ENCODE measurements around the gene SLC9A3.
"Not testable (repeated sequence)": the region's sequence is repeated elsewhere in the genome, so short reads cannot be mapped to it uniquely, and the experiment has no call there.

Gene SLC9A3

GRCh38 chr5:490116-491106, 33.8 kb downstream of the SLC9A3 start:
- H3K4me3 Mint-ChIP-seq = no peak overlapping the region
- no peaks in the 10 kb centered on the region for H3K9me3 Mint-ChIP-seq
- no peaks in the 10 kb centered on the region for H3K36me3 Mint-ChIP-seq
- CTCF ChIA-PET = no interaction called here
- H3K4me1 Mint-ChIP-seq = peaks cover 10% of the 10 kb centered on the region
- DNase-seq = no peak
- peaks cover 17% of the 10 kb centered on the region for H3K27me3 Mint-ChIP-seq
- H3K27ac Mint-ChIP-seq = no peak overlapping the region

DNA sequence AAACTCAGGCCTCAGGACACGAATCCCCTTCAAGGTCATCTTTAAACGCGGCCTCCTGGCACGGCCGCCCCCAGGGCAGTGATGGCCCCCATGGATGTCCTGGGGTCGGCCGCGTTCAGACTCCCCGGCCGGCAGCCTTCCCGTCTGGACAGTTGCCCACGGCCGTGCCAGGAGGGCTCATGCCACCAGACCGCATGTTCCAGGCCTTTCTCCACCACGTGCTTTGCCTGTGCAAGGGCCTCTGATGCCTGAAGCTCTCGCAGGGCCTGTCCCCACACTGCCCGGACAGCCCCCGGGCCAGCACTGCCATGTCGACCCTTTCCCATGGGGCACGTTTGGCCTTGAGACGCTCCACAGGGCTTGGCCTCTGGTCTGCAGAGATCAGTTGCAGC, 34.6 kb downstream of the SLC9A3 start:
- Mint-ChIP-seq H3K27ac (no peak overlapping the region), H3K9me3 (no peaks in the 10 kb centered on the region), H3K27me3 (peaks cover 24% of the 10 kb centered on the region), H3K36me3 (no peaks in the 10 kb centered on the region), H3K4me3 (no peak overlapping the region), H3K4me1 (peaks cover 14% of the 10 kb centered on the region)
- CTCF ChIA-PET = no interaction called here
- no peak for DNase-seq

- Mint-ChIP-seq H3K36me3 (no peaks in the 10 kb centered on the region), H3K4me3 (no peak overlapping the region), H3K27me3 (peaks cover 24% of the 10 kb centered on the region), H3K4me1 (peaks cover 14% of the 10 kb centered on the region), H3K27ac (no peak overlapping the region), H3K9me3 (no peaks in the 10 kb centered on the region)
- no peak for DNase-seq
- CTCF ChIA-PET = no interaction called here
These were observed 35.2 kb downstream of the SLC9A3 start for GRCh38 chr5:488744-489688.

- no peak overlapping the region for H3K4me3 Mint-ChIP-seq
- H3K36me3 Mint-ChIP-seq = no peaks in the 10 kb centered on the region
- H3K27ac Mint-ChIP-seq = no peak overlapping the region
- CTCF ChIA-PET = no interaction called here
- peaks cover 23% of the 10 kb centered on the region for H3K27me3 Mint-ChIP-seq
- no peaks in the 10 kb centered on the region for H3K9me3 Mint-ChIP-seq
- H3K4me1 Mint-ChIP-seq = peaks cover 14% of the 10 kb centered on the region
- no peak for DNase-seq
These were observed 36.0 kb downstream of the SLC9A3 start for GRCh38 chr5:488241-488640.

DNA sequence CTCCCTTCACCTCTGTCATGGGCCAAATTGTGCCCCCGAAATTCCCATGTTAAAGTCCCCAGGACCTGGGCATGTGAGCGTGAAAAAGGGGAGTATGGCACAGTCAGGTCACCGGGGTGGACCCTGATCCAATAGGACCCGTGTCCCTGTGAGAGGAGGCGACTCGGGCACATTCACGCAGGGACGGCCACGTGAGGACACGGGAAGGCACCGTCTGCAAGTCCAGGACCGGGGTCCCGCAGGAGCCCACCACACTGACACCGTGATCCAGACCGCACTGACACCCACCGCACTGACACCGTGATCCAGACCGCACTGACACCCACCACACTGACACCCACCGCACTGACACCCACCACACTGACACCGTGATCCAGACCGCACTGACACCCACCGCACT, 37.7 kb downstream of the SLC9A3 start:
- H3K27ac Mint-ChIP-seq, H3K4me3 Mint-ChIP-seq, H3K9me3 Mint-ChIP-seq, H3K36me3 Mint-ChIP-seq, CTCF ChIA-PET, DNase-seq: not testable (repeated sequence)
- H3K27me3 Mint-ChIP-seq = peaks cover 28% of the 10 kb centered on the region
- peaks cover 14% of the 10 kb centered on the region for H3K4me1 Mint-ChIP-seq

DNA sequence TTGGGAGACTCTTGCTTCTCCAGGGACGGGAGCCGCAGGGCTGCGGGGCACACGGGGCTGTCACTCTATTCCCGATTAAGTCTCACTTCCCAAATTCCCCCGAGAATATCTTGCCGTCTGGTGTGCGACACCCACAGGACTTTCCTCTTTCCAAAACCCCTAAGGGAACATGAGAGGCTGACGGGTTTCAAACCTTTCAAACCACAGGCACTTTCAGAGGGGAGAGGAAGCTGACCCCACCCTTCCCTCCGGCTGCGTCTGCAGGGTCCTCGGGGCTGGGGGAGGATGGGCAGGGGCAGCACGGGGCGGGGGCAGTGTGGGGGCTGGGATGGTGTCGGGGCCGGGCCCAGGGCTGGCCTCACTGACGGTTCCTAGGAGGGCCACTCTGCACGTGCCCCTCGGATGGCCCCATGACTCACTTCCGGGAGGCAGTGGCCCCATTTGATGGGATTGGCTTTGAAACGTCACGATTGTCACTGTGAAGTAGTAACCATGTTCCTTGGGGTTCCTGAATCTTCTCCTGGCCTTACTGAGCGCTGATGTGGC, 38.2 kb downstream of the SLC9A3 start:
- H3K9me3 Mint-ChIP-seq = no peaks in the 10 kb centered on the region
- no peak overlapping the region for H3K4me3 Mint-ChIP-seq
- H3K4me1 Mint-ChIP-seq = peaks cover 14% of the 10 kb centered on the region
- DNase-seq = peak; percentile 50
- H3K27me3 Mint-ChIP-seq = peaks cover 32% of the 10 kb centered on the region
- CTCF ChIA-PET = no interaction called here
- H3K36me3 Mint-ChIP-seq = no peaks in the 10 kb centered on the region
- H3K27ac Mint-ChIP-seq = no peak overlapping the region

GRCh38 chr5:485113-485945, 38.9 kb downstream of the SLC9A3 start:
- no peak overlapping the region for H3K4me3 Mint-ChIP-seq
- H3K36me3 Mint-ChIP-seq = no peaks in the 10 kb centered on the region
- no peak for DNase-seq
- H3K27me3 Mint-ChIP-seq = peaks cover 32% of the 10 kb centered on the region
- H3K4me1 Mint-ChIP-seq = peaks cover 14% of the 10 kb centered on the region
- H3K9me3 Mint-ChIP-seq = no peaks in the 10 kb centered on the region
- no peak overlapping the region for H3K27ac Mint-ChIP-seq
- CTCF ChIA-PET = no interaction called here

DNA sequence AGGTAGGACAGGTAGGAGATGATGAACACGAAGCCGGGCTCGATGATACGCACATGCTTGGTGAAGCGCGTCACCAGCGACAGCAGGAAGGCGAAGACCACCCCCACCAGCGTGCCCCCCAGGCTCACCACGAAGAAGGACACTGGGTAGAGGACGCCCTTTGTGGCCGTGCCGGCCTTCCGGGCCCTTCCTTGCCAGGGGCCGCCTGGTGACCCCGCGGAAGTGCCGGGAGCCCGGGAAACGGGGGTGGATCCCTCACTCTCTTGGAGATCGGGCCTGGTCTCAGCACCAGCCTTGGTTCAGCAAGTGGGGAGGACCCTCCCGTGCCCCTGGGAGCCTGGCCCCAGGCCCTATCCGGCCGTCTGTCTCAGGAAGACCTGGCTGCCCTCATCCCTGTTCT, 39.7 kb downstream of the SLC9A3 start:
- peaks cover 14% of the 10 kb centered on the region for H3K4me1 Mint-ChIP-seq
- peaks cover 32% of the 10 kb centered on the region for H3K27me3 Mint-ChIP-seq
- no peaks in the 10 kb centered on the region for H3K36me3 Mint-ChIP-seq
- H3K9me3 Mint-ChIP-seq = no peaks in the 10 kb centered on the region
- no peak overlapping the region for H3K27ac Mint-ChIP-seq
- DNase-seq = no peak
- CTCF ChIA-PET = no interaction called here
- no peak overlapping the region for H3K4me3 Mint-ChIP-seq

- Mint-ChIP-seq H3K27ac (no peak overlapping the region), H3K36me3 (no peaks in the 10 kb centered on the region), H3K4me3 (no peak overlapping the region), H3K4me1 (peaks cover 14% of the 10 kb centered on the region), H3K27me3 (peaks cover 32% of the 10 kb centered on the region), H3K9me3 (no peaks in the 10 kb centered on the region)
- DNase-seq = no peak
- CTCF ChIA-PET = no interaction called here
These were observed 40.7 kb downstream of the SLC9A3 start for GRCh38 chr5:483434-484140.

DNA sequence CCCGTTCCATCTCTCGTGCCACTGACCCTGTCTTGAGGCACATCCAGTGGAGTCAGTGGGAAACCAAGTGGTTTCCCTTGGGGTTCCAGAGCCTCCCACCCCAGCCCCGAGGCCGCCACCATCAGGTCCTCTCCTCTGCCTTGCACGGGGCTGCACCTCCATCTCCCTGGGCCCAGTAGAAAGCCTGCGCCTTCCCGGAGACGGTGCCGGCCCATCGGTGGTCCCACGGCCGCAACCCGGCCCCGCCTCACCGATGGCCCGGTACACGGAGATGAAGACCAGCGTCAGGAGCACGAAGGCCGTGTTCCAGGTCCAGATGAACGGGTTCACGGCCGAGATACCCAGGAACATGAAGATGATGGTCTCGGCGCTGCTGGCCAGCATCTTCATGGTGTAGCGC, 41.2 kb downstream of the SLC9A3 start:
- H3K9me3 Mint-ChIP-seq = no peaks in the 10 kb centered on the region
- no peaks in the 10 kb centered on the region for H3K36me3 Mint-ChIP-seq
- H3K27ac Mint-ChIP-seq = no peak overlapping the region
- H3K27me3 Mint-ChIP-seq = peaks cover 32% of the 10 kb centered on the region
- H3K4me1 Mint-ChIP-seq = peaks cover 14% of the 10 kb centered on the region
- DNase-seq = no peak
- CTCF ChIA-PET = no interaction called here
- no peak overlapping the region for H3K4me3 Mint-ChIP-seq

GRCh38 chr5:482506-482905, 41.7 kb downstream of the SLC9A3 start:
- H3K4me3 Mint-ChIP-seq = no peak overlapping the region
- CTCF ChIA-PET = no interaction called here
- H3K36me3 Mint-ChIP-seq = no peaks in the 10 kb centered on the region
- no peak for DNase-seq
- no peak overlapping the region for H3K27ac Mint-ChIP-seq
- H3K4me1 Mint-ChIP-seq = peaks cover 14% of the 10 kb centered on the region
- H3K27me3 Mint-ChIP-seq = peaks cover 32% of the 10 kb centered on the region
- H3K9me3 Mint-ChIP-seq = no peaks in the 10 kb centered on the region

DNA sequence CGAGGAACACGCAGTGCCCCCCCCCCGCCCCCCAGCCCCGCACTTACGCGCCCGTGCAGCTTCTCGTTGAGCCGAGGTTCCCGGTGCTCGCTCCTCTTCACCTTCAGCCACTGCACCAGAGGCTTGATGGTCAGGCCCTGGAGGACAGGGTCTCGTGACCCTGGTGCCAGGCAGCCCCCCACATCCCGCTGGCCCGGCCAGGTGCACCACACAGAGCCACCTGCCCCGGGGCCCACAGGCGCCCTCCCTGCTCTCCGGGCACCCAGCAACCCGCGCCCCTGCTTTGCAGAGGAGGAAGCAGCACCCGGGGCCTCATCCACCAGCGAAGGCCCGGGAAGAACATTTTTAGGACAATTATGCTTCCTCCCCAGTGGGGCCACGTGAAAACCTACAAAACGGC, 42.2 kb downstream of the SLC9A3 start:
- no peak overlapping the region for H3K27ac Mint-ChIP-seq
- peaks cover 36% of the 10 kb centered on the region for H3K27me3 Mint-ChIP-seq
- H3K4me3 Mint-ChIP-seq = no peak overlapping the region
- CTCF ChIA-PET = no interaction called here
- H3K9me3 Mint-ChIP-seq = no peaks in the 10 kb centered on the region
- peaks cover 14% of the 10 kb centered on the region for H3K4me1 Mint-ChIP-seq
- DNase-seq = no peak
- no peaks in the 10 kb centered on the region for H3K36me3 Mint-ChIP-seq

- no peak for DNase-seq
- H3K4me3 Mint-ChIP-seq = no peak overlapping the region
- CTCF ChIA-PET = no interaction called here
- H3K4me1 Mint-ChIP-seq = peaks cover 13% of the 10 kb centered on the region
- peaks cover 41% of the 10 kb centered on the region for H3K27me3 Mint-ChIP-seq
- H3K27ac Mint-ChIP-seq = no peak overlapping the region
- H3K9me3 Mint-ChIP-seq = no peaks in the 10 kb centered on the region
- no peaks in the 10 kb centered on the region for H3K36me3 Mint-ChIP-seq
These were observed 42.9 kb downstream of the SLC9A3 start for GRCh38 chr5:481347-481746.
